Right lobe of liver (tissue), 6 donors: ENCODE results near the gene SIGLEC10. TPM values are rescaled to one million over a fixed set of nuclear protein-coding genes. Genes with fewer than 3 reads are reported as not detected.

ENCODE experiments used
- ATAC-seq, 4 donors: fragments of 200-7000 bp; cut with Tn5 transposase; one replicate each; pipeline ENCODE4 v1.9.1; 2020; ENCODE audit warnings: mild to moderate bottlenecking in 4 of 4, moderate library complexity in 4 of 4
- DNase-seq, 3 donors: peaks; one replicate each; pipeline ENCODE4 v3.0.0-alpha.2; 2020
- H3K27ac ChIP-seq, 3 donors: fragments of 200-600 bp; one replicate each; pipeline ENCODE4 v1.8.0; 2022
- H3K27me3 ChIP-seq, 2 donors: fragments of 200-600 bp; one replicate each; pipeline ENCODE4 v1.8.0; 2022
- H3K36me3 ChIP-seq, 4 donors: fragments of 200-600 bp; sonication (generic) in 1 of 4; one replicate each; pipeline versions ENCODE4 v1.5.1 to v1.8.0; 2017 to 2022; ENCODE audit warnings: control low read depth in 1 of 4
- H3K4me1 ChIP-seq, 4 donors: fragments of 200-600 bp; sonication (generic) in 1 of 4; one replicate each; pipeline versions ENCODE4 v1.5.1 to v1.8.0; 2017 to 2022; ENCODE audit warnings: control low read depth in 1 of 4
- H3K4me3 ChIP-seq, 3 donors: fragments of 200-600 bp; one replicate each; pipeline ENCODE4 v1.8.0; 2022
- H3K9me3 ChIP-seq, 4 donors: fragments of 200-600 bp; sonication (generic) in 1 of 4; one replicate each; pipeline versions ENCODE4 v1.5.1 to v1.8.0; 2017 to 2022; ENCODE audit warnings: control low read depth in 1 of 4
- CTCF ChIP-seq, 4 donors: fragments of 200-600 bp in 3 of 4; fragments of 450-650 bp in 1 of 4; IDR thresholded peaks; one replicate each; pipeline versions ENCODE4 v1.5.1 to v1.8.0; 2016 to 2022; ENCODE audit warnings: antibody characterized with exemption in 4 of 4, mild to moderate bottlenecking in 2 of 4
- POLR2A ChIP-seq: fragments of 450-650 bp; IDR thresholded peaks from one replicate; pipeline ENCODE4 v1.6.1; 2017; ENCODE audit warnings: antibody characterized with exemption, mild to moderate bottlenecking
- WGBS: methylation state at CpG from one replicate; pipeline ENCODE4 v1.1.6; 2018; ENCODE audit warnings: low coverage, low lambda C conversion rate; ENCODE audit not compliant: insufficient coverage; ENCODE audit errors: missing lambda C conversion rate; 5-methylcytosine and 5-hydroxymethylcytosine counted together
- intact Hi-C, 2 donors: fragments of 100-400 bp; cut with DNase I; formaldehyde crosslinking; loops; one replicate each; pipeline versions ENCODE4 v1.11.2 to v1.14.1; 2022
- total RNA-seq, 6 experiments: library from RNA; depleted of rRNA in 2 of 6; stranded (reverse); fragments of >200 nt in 2 of 6; fragmentation: NEBNext Ultra II Directional in 3 of 6; extraction: Animal tissue kit (Norgen Biotek cat#: 25700) in 3 of 6; gene quantifications; one replicate each; pipeline versions ENCODE4 v1.1.0 to v1.2.4, GENCODE V29; 2016 to 2023
- donor health status: DM: no; HTN: yes; CAD: no.
- donor health status: DM: no; HTN: no; CAD: no.
- donor health status: DM: no; HTN: no; CAD: no.
- donor health status: DM: no; HTN: yes; CAD: no.
- donor health status: DM: no; HTN: yes; CAD: no.

The SIGLEC10 gene
- total RNA-seq, 6 experiments from 2014 or later = 2.0 to 12.4 (median 5.6) TPM

- Histone ChIP-seq H3K4me3 (no peak overlapping the region), H3K36me3 (no peaks in the 10 kb centered on the region), H3K27ac (no peak overlapping the region), H3K4me1 (no peaks in the 10 kb centered on the region), H3K27me3 (no peaks in the 10 kb centered on the region), H3K9me3 (no peaks in the 10 kb centered on the region)
- intact Hi-C loops = no loop called here
- WGBS = no CpG with 5 or more reads among the region's 7 CpGs
- TF ChIP-seq POLR2A (no peak), CTCF (IDR thresholded peaks at IDR 0.05) (no peak)
- ATAC-seq = peak in 1 of 4 donors; percentile 4
- no peak for DNase-seq
Observed at GRCh38 chr19:51462276-51462675, 44.8 kb upstream of the SIGLEC10 start.

GRCh38 chr19:51461723-51462161 lies 44.3 kb upstream of the SIGLEC10 start:
- WGBS = 92% methylated on average over 2 of the region's 8 CpGs
- DNase-seq = no peak
- H3K27ac ChIP-seq = no peak overlapping the region

DNA sequence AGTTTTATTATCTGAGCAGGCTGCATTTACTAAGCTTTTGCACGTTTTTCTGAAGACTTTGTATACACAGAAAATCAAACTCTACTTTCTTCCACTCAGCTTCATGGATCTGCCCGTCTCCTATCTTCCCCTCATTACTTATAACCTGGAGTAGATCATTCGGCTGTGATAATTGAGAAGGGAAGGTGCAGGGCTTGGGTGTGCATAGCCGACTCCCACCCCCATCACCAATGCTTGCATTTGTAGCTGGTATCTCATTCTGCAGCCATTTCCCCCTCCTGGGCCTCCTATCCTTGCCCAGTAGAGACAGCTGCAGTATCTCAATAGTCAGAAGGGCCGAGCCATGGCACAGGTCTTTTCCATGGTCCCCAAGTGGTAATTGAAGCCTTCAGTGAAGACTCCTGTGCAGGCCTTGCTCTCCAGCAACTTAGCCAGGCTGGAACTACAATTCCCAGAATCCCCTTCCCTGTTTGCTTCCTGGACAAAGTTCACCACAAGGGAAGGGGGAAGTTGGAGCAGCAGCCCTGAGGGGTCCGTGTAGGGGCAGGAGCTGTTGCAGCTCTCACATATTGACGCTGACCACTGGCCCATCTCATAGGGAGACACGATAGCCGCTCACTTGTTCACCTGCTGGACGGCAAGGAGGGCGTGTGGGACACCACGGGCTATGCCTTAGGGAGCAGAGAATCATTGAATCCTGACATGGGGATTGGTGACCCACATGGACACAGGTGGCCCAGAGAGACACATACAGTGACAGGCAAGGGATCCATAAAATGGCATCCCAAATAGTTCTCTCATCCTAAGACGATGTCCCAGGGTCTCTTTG lies 42.9 kb upstream of the SIGLEC10 start:
- no peaks in the 10 kb centered on the region for H3K9me3 ChIP-seq
- DNase-seq (no peak), ATAC-seq (peak in 1 of 4 donors; percentile 19)
- no peak overlapping the region for H3K4me3 ChIP-seq
- TF ChIP-seq CTCF (IDR thresholded peaks at IDR 0.05) (no peak), POLR2A (no peak)
- H3K27ac ChIP-seq = no peak overlapping the region
- no peaks in the 10 kb centered on the region for H3K36me3 ChIP-seq
- intact Hi-C loops = no loop called here
- H3K4me1 ChIP-seq = no peaks in the 10 kb centered on the region
- H3K27me3 ChIP-seq = no peaks in the 10 kb centered on the region
- 33% methylated on average over 10 of the region's 13 CpGs for WGBS

More at GRCh38 chr19:51461723-51462161, 44.3 kb upstream of the SIGLEC10 start:
- intact Hi-C loops = no loop called here
- no peak for TF ChIP-seq POLR2A
- TF ChIP-seq CTCF (IDR thresholded peaks at IDR 0.05) = no peak
- peak; percentile 36 to 62 (median 47) for ATAC-seq
- H3K27me3 ChIP-seq = no peaks in the 10 kb centered on the region
- H3K4me3 ChIP-seq = no peak overlapping the region
- H3K9me3 ChIP-seq = no peaks in the 10 kb centered on the region
- H3K4me1 ChIP-seq = no peaks in the 10 kb centered on the region
- H3K36me3 ChIP-seq = no peaks in the 10 kb centered on the region

DNA sequence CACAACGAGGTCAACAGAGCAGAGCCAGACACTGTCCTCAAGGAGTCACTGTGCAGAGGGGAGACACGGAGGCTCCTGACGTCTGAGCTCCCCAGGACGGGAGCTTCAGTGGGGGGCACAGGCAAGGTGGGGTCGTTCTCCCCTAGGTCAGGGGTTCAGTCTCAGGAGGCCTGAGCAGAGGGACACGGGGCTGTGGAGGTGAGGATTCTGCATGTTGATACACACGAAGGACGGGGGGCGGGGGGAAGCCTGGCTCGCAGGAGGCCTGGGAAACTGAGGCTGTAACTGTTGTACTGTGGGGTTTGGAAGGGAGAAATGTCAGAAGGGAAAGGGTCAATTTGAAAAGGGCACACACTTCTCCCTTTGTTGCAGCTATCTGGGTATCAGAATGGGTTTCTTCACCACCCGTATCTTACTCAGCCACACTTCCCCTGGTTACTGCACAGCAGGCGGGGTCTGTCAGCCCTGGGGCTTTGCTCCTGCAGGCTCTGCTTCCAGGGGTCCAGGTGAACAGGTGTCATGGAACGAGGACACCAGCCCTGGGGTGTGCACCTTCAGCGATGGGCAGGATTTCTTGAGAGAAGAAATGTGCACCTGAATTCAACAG lies 41.6 kb upstream of the SIGLEC10 start:
- Histone ChIP-seq H3K27me3 (no peaks in the 10 kb centered on the region), H3K9me3 (no peaks in the 10 kb centered on the region), H3K4me3 (no peak overlapping the region), H3K27ac (no peak overlapping the region), H3K4me1 (no peaks in the 10 kb centered on the region), H3K36me3 (no peaks in the 10 kb centered on the region)
- no peak for ATAC-seq
- intact Hi-C loops = no loop called here
- DNase-seq = no peak
- no peak for TF ChIP-seq POLR2A
- TF ChIP-seq CTCF (IDR thresholded peaks at IDR 0.05) = no peak
- WGBS = 71% methylated on average over 8 of the region's 14 CpGs
